Measurements from ENCODE around the gene UFD1. TPM values are rescaled to one million over a fixed set of nuclear protein-coding genes. Genes with fewer than 3 reads are reported as not detected.

Gene UFD1
- total and polyA plus RNA-seq, 9 of the 15 experiments (the other 6 are each of a cell fraction or from before 2014, with no cell fraction given) = 238 to 645 (median 363) TPM

- no peak for TF ChIP-seq TFE3 (CRISPR knock-in tag; IDR thresholded peaks at IDR 0.05)
- peak; percentile 95 for TF ChIP-seq BCL6 (CRISPR knock-in tag; IDR thresholded peaks at IDR 0.05)
- peak; percentile 17 for TF ChIP-seq PRPF4 (IDR thresholded peaks at IDR 0.05; ENCODE audit: insufficient read depth, low read depth, low read length, poor library complexity, severe bottlenecking)
- no peak for TF ChIP-seq XRCC3 (IDR thresholded peaks at IDR 0.05)
- TF ChIP-seq MAFF (IDR thresholded peaks at IDR 0.05; ENCODE audit: low read length) = no peak
- TF ChIP-seq, protein P1, sequence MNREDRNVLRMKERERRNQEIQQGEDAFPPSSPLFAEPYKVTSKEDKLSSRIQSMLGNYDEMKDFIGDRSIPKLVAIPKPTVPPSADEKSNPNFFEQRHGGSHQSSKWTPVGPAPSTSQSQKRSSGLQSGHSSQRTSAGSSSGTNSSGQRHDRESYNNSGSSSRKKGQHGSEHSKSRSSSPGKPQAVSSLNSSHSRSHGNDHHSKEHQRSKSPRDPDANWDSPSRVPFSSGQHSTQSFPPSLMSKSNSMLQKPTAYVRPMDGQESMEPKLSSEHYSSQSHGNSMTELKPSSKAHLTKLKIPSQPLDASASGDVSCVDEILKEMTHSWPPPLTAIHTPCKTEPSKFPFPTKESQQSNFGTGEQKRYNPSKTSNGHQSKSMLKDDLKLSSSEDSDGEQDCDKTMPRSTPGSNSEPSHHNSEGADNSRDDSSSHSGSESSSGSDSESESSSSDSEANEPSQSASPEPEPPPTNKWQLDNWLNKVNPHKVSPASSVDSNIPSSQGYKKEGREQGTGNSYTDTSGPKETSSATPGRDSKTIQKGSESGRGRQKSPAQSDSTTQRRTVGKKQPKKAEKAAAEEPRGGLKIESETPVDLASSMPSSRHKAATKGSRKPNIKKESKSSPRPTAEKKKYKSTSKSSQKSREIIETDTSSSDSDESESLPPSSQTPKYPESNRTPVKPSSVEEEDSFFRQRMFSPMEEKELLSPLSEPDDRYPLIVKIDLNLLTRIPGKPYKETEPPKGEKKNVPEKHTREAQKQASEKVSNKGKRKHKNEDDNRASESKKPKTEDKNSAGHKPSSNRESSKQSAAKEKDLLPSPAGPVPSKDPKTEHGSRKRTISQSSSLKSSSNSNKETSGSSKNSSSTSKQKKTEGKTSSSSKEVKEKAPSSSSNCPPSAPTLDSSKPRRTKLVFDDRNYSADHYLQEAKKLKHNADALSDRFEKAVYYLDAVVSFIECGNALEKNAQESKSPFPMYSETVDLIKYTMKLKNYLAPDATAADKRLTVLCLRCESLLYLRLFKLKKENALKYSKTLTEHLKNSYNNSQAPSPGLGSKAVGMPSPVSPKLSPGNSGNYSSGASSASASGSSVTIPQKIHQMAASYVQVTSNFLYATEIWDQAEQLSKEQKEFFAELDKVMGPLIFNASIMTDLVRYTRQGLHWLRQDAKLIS (CRISPR knock-in tag; IDR thresholded peaks at IDR 0.05) = no peak
- TF ChIP-seq ZNF778 (CRISPR knock-in tag; IDR thresholded peaks at IDR 0.05) = no peak
- peak; percentile 46 to 56 for TF ChIP-seq TBL1XR1 (IDR thresholded peaks at IDR 0.05; ENCODE audit: low read length in 2 of 2)
- TF ChIP-seq ZFX (CRISPR knock-in tag; IDR thresholded peaks at IDR 0.05) = no peak
- no peak for TF ChIP-seq HDGF (IDR thresholded peaks at IDR 0.05)
- no peak for TF ChIP-seq KAT2B (IDR thresholded peaks at IDR 0.05; ENCODE audit: low read depth, low read length)
- peak; percentile 97 for TF ChIP-seq SMAD4 (CRISPR knock-in tag; conservative IDR thresholded peaks at IDR 0.05)
- TF ChIP-seq FOXJ2 (tag; IDR thresholded peaks at IDR 0.05) = no peak
- peak; percentile 16; the same call in 1 of the 2 replicates for TF ChIP-seq BRD4 (IDR thresholded peaks at IDR 0.05)
- TF ChIP-seq EP400 (IDR thresholded peaks at IDR 0.05) = no peak
- TF ChIP-seq MAFG (tag; conservative IDR thresholded peaks at IDR 0.05) = peak; percentile 37; the same call in 1 of the 2 replicates
- TF ChIP-seq POLR2A (conservative IDR thresholded peaks at IDR 0.05) = no peak
- peak; percentile 64 for TF ChIP-seq ZNF764 (CRISPR knock-in tag; IDR thresholded peaks at IDR 0.05; ENCODE audit: low read depth)
- TF ChIP-seq ZNF707 (CRISPR knock-in tag; conservative IDR thresholded peaks at IDR 0.05) = peak; percentile 60; the same call in 1 of the 2 replicates
- TF ChIP-seq HEY1 (CRISPR knock-in tag; IDR thresholded peaks at IDR 0.05; ENCODE audit: borderline replicate concordance) = peak; percentile 85; the same call in 1 of the 2 replicates
Measured at GRCh38 chr22:19479355-19480172, 571 bp upstream of the UFD1 start, which contains the start of gene CDC45 (continued).
